ENCODE measurements around the gene PPP2R2C.

PPP2R2C gene

GRCh38 chr4:6403400-6403685 is 69.1 kb downstream of the PPP2R2C start:
- POLR2A ChIA-PET, result no interaction called here
- CTCF ChIA-PET, result interaction anchor here (0.7 kb wide), 2 partner anchors 56 to 483 kb away, joined by 3 read pairs; no protein-coding TSS in a partner anchor
- no peak for DNase-seq (ENCODE audit: extremely low spot score)
- TF ChIP-seq FOXK2 (IDR thresholded peaks at IDR 0.05), result no peak
- TF ChIP-seq NFRKB (IDR thresholded peaks at IDR 0.05), result no peak
- no peak for TF ChIP-seq ZNF384 (IDR thresholded peaks at IDR 0.05)
- TF ChIP-seq PKNOX1 (IDR thresholded peaks at IDR 0.05), result no peak
- TF ChIP-seq ARNT (IDR thresholded peaks at IDR 0.05), result no peak
- no peak for TF ChIP-seq BHLHE40 (IDR thresholded peaks at IDR 0.05; ENCODE audit: borderline replicate concordance)
- no peak for TF ChIP-seq FOXA1 (IDR thresholded peaks at IDR 0.05)
- TF ChIP-seq SP1 (IDR thresholded peaks at IDR 0.05), result no peak
- TF ChIP-seq CTBP1 (IDR thresholded peaks at IDR 0.05; ENCODE audit: borderline replicate concordance), result no peak
- no peak for TF ChIP-seq ELF4 (IDR thresholded peaks at IDR 0.05)
- no peak for TF ChIP-seq TARDBP (IDR thresholded peaks at IDR 0.05)
- no peak for TF ChIP-seq SUZ12 (IDR thresholded peaks at IDR 0.05)
- no peak for TF ChIP-seq FOXM1 (IDR thresholded peaks at IDR 0.05; ENCODE audit: borderline replicate concordance)
- TF ChIP-seq HDGF (IDR thresholded peaks at IDR 0.05; ENCODE audit: borderline replicate concordance), result no peak
- no peak for TF ChIP-seq LEF1 (IDR thresholded peaks at IDR 0.05; ENCODE audit: borderline replicate concordance)
- TF ChIP-seq L3MBTL2 (conservative IDR thresholded peaks at IDR 0.05), result no peak

- CTCF ChIA-PET, result interaction anchor here (0.7 kb wide), 1 partner anchor 483 kb away, joined by 3 read pairs; no protein-coding TSS in a partner anchor
- POLR2A ChIA-PET, result no interaction called here
- DNase-seq (ENCODE audit: extremely low spot score), result no peak
- TF ChIP-seq HDGF (IDR thresholded peaks at IDR 0.05; ENCODE audit: borderline replicate concordance) (no peak), NFRKB (IDR thresholded peaks at IDR 0.05) (no peak), SP1 (IDR thresholded peaks at IDR 0.05) (no peak), ELF4 (IDR thresholded peaks at IDR 0.05) (no peak)
Observed at GRCh38 chr4:6402566-6403399, 69.6 kb downstream of the PPP2R2C start.

GRCh38 chr4:6401797-6402196 is 70.6 kb downstream of the PPP2R2C start:
- no peak for DNase-seq (ENCODE audit: extremely low spot score)
- POLR2A ChIA-PET, result no interaction called here
- no peak for TF ChIP-seq L3MBTL2 (conservative IDR thresholded peaks at IDR 0.05)
- no peak for TF ChIP-seq NFRKB (IDR thresholded peaks at IDR 0.05)
- no peak for TF ChIP-seq SP1 (IDR thresholded peaks at IDR 0.05)
- TF ChIP-seq FOXM1 (IDR thresholded peaks at IDR 0.05; ENCODE audit: borderline replicate concordance), result no peak
- TF ChIP-seq BHLHE40 (IDR thresholded peaks at IDR 0.05; ENCODE audit: borderline replicate concordance), result no peak
- CTCF ChIA-PET, result no interaction called here

GRCh38 chr4:6396696-6397236 is 75.6 kb downstream of the PPP2R2C start:
- DNase-seq (ENCODE audit: extremely low spot score), result no peak
- TF ChIP-seq TARDBP (IDR thresholded peaks at IDR 0.05) (no peak), HDGF (IDR thresholded peaks at IDR 0.05; ENCODE audit: borderline replicate concordance) (no peak), FOXA1 (IDR thresholded peaks at IDR 0.05) (no peak), ZNF384 (IDR thresholded peaks at IDR 0.05) (no peak), ARNT (IDR thresholded peaks at IDR 0.05) (no peak), PKNOX1 (IDR thresholded peaks at IDR 0.05) (no peak), L3MBTL2 (conservative IDR thresholded peaks at IDR 0.05) (no peak), SUZ12 (IDR thresholded peaks at IDR 0.05) (no peak)
- CTCF ChIA-PET, result no interaction called here
- POLR2A ChIA-PET, result no interaction called here

DNA sequence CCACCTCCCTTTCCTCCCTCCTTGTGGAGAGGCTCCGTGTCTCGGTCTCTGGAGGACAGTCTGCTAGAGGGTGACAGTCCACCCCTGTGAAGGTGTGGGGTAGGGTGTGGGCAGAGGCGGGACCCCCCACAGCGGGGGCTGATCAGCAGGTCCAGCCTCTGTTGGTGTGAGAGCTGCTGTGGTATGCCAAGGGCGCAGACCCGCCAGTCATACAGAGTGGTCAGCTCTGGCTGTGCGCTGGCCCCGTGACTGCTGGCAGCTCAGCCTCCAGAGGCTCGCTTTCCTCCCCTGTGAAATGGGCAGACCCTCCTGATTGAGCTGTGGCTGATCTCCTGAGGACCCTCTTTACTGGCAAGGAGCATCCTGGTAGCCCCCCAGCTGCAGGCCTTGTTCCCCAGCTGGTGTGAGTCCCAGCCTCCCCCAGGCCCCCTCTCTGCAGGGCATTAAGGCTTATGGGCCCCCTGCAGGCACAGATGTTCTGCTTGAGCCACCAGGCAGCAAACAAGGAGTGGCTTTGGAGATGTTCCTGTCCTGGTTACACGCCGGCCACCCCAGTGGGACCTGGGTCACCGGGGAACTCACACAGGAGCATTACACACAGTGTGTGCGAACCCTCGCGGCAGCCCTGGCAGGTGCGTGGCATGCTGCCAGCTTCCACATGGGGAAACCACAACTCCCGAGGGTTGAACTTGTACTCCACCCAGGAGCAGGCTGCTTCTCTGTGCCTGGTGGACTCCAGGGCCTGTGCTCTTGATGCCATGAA is 76.8 kb downstream of the PPP2R2C start:
- DNase-seq (ENCODE audit: extremely low spot score), result no peak
- ChIA-PET POLR2A (no interaction called here), CTCF (no interaction called here)
- TF ChIP-seq SUZ12 (IDR thresholded peaks at IDR 0.05), result no peak
- TF ChIP-seq FOXM1 (IDR thresholded peaks at IDR 0.05; ENCODE audit: borderline replicate concordance), result no peak
- TF ChIP-seq LEF1 (IDR thresholded peaks at IDR 0.05; ENCODE audit: borderline replicate concordance), result no peak
- TF ChIP-seq HDGF (IDR thresholded peaks at IDR 0.05; ENCODE audit: borderline replicate concordance), result no peak
- TF ChIP-seq FOXK2 (IDR thresholded peaks at IDR 0.05), result no peak

DNA sequence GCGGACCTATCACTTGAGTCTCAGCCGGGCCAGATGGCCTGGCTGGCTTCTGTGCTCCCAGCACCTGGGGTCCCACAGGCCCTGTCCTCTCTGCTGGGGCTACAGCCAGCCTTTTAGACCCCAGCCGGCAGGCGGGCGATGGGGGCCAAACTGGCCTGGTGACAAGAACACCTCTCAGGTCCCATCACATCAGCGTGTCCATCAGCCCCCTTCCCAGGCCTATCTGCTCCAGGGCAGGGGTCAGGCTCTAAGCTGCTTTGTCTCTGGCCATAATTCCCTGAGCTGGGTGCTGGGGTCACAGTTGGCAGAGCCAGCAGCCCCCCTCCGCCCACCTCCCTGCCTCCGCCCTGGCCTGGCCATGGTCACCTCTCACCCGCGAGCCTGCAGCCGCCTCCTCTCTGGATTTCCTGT is 77.7 kb downstream of the PPP2R2C start:
- TF ChIP-seq TARDBP (IDR thresholded peaks at IDR 0.05), result no peak
- TF ChIP-seq ARNT (IDR thresholded peaks at IDR 0.05), result no peak
- no peak for TF ChIP-seq FOXA1 (IDR thresholded peaks at IDR 0.05)
- TF ChIP-seq CTBP1 (IDR thresholded peaks at IDR 0.05; ENCODE audit: borderline replicate concordance), result no peak
- no peak for TF ChIP-seq SUZ12 (IDR thresholded peaks at IDR 0.05)
- no peak for TF ChIP-seq FOXM1 (IDR thresholded peaks at IDR 0.05; ENCODE audit: borderline replicate concordance)
- no peak for TF ChIP-seq LEF1 (IDR thresholded peaks at IDR 0.05; ENCODE audit: borderline replicate concordance)
- no peak for TF ChIP-seq ZNF384 (IDR thresholded peaks at IDR 0.05)
- TF ChIP-seq PKNOX1 (IDR thresholded peaks at IDR 0.05), result no peak
- no peak for TF ChIP-seq HDGF (IDR thresholded peaks at IDR 0.05; ENCODE audit: borderline replicate concordance)
- no peak for TF ChIP-seq SP1 (IDR thresholded peaks at IDR 0.05)
- no peak for TF ChIP-seq BHLHE40 (IDR thresholded peaks at IDR 0.05; ENCODE audit: borderline replicate concordance)
- TF ChIP-seq FOXK2 (IDR thresholded peaks at IDR 0.05), result no peak
- TF ChIP-seq L3MBTL2 (conservative IDR thresholded peaks at IDR 0.05), result no peak
- TF ChIP-seq ELF4 (IDR thresholded peaks at IDR 0.05), result no peak
- no peak for TF ChIP-seq NFRKB (IDR thresholded peaks at IDR 0.05)
- CTCF ChIA-PET, result no interaction called here

More for the DNA sequence above, 77.7 kb downstream of the PPP2R2C start:
- DNase-seq (ENCODE audit: extremely low spot score), result no peak
- POLR2A ChIA-PET, result no interaction called here

Data from HEK293T (cell line).